Osteoblast (primary cell): Measurements from ENCODE around the gene HIVEP2. TPM values are rescaled to one million over a fixed set of nuclear protein-coding genes. Genes with fewer than 3 reads are reported as not detected.
A peak's percentile ranks its signal among the peaks of the same experiment; 100 is the strongest.

ENCODE experiments used
- DNase-seq: peaks from one replicate; pipeline ENCODE4 v3.0.0; 2011; ENCODE audit warnings: low spot score, mixed read lengths; ENCODE audit not compliant: insufficient read length; ENCODE audit errors: missing footprints
- H2AFZ ChIP-seq: 2 replicates; pipeline ENCODE4 v1.6.0; 2011; ENCODE audit warnings: mild to moderate bottlenecking, low read length
- H3K27ac ChIP-seq: 2 replicates; pipeline ENCODE4 v1.5.1; 2011; ENCODE audit warnings: mild to moderate bottlenecking, low read depth, low read length, moderate library complexity
- H3K27me3 ChIP-seq: 2 replicates; pipeline ENCODE4 v1.6.0; 2012; ENCODE audit warnings: mild to moderate bottlenecking, control low read depth, inconsistent platforms, low read length, moderate library complexity; ENCODE audit not compliant: insufficient read depth
- H3K36me3 ChIP-seq: 2 replicates; pipeline ENCODE4 v1.5.1; 2011; ENCODE audit warnings: mild to moderate bottlenecking, low read length, control low read depth, moderate library complexity; ENCODE audit not compliant: insufficient read depth
- H3K4me1 ChIP-seq: 2 replicates; pipeline ENCODE4 v1.5.1; 2011; ENCODE audit warnings: mild to moderate bottlenecking, low read length, control low read depth, moderate library complexity; ENCODE audit not compliant: insufficient read depth
- H3K4me2 ChIP-seq: 2 replicates; pipeline ENCODE4 v1.6.0; 2011; ENCODE audit warnings: mild to moderate bottlenecking, low read length; ENCODE audit not compliant: insufficient read depth
- H3K4me3 ChIP-seq: fragments of 200-600 bp; sonication (generic); 3 replicates; pipeline ENCODE4 v1.5.1; 2012; ENCODE audit warnings: mild to moderate bottlenecking, low read length, inconsistent platforms; ENCODE audit not compliant: insufficient read depth
- H3K79me2 ChIP-seq: 2 replicates; pipeline ENCODE4 v1.6.0; 2012; ENCODE audit warnings: mild to moderate bottlenecking, low read length, control low read depth, inconsistent platforms; ENCODE audit not compliant: insufficient read depth
- H3K9me3 ChIP-seq: 2 replicates; pipeline ENCODE4 v1.5.1; 2011; ENCODE audit warnings: low read depth, low read length, control low read depth
- H4K20me1 ChIP-seq: 2 replicates; pipeline ENCODE4 v1.6.0; 2012; ENCODE audit warnings: mild to moderate bottlenecking, low read length, control low read depth; ENCODE audit not compliant: insufficient read depth
- CTCF ChIP-seq: IDR thresholded peaks from 2 replicates; pipeline ENCODE4 v1.5.1; 2011; ENCODE audit warnings: mild to moderate bottlenecking, low read depth, low read length, moderate library complexity; ENCODE audit errors: extremely low read depth
- total RNA-seq: library from RNA; depleted of rRNA; stranded (reverse); fragments of >200 nt; gene quantifications from 2 replicates; pipeline ENCODE4 v1.2.3, GENCODE V29; 2012

The HIVEP2 gene
- total RNA-seq, 1 donor: 30.4 TPM

GRCh38 chr6:142946181-142946923 lies 1.4 kb upstream of the HIVEP2 start:
- H3K4me1 ChIP-seq: peaks cover 22% of the 10 kb centered on the region
- TF ChIP-seq CTCF: no peak
- H2AFZ ChIP-seq: peak overlapping the region; percentile 63
- peak overlapping the region; percentile 94 for H3K4me2 ChIP-seq
- H3K9me3 ChIP-seq: no peaks in the 10 kb centered on the region
- peak overlapping the region; percentile 88 for H3K4me3 ChIP-seq
- H3K27ac ChIP-seq: peak overlapping the region; percentile 98
- H3K27me3 ChIP-seq: no peaks in the 10 kb centered on the region
- H3K36me3 ChIP-seq: no peaks in the 10 kb centered on the region
- peaks cover 45% of the 10 kb centered on the region for H3K79me2 ChIP-seq
- DNase-seq: peak; percentile 99
- no peaks in the 10 kb centered on the region for H4K20me1 ChIP-seq

GRCh38 chr6:142945446-142946180 lies 637 bp upstream of the HIVEP2 start:
- Histone ChIP-seq H3K27ac (peak overlapping the region; percentile 98), H3K9me3 (no peaks in the 10 kb centered on the region), H3K4me3 (peak overlapping the region; percentile 88), H4K20me1 (no peaks in the 10 kb centered on the region), H2AFZ (peak overlapping the region; percentile 64), H3K27me3 (no peaks in the 10 kb centered on the region), H3K79me2 (peaks cover 52% of the 10 kb centered on the region), H3K4me1 (peaks cover 29% of the 10 kb centered on the region), H3K36me3 (no peaks in the 10 kb centered on the region), H3K4me2 (peak overlapping the region; percentile 78)
- no peak for TF ChIP-seq CTCF
- DNase-seq: peak; percentile 93

GRCh38 chr6:142944124-142945048 lies 590 bp downstream of the HIVEP2 start:
- no peaks in the 10 kb centered on the region for H3K36me3 ChIP-seq
- peaks cover 62% of the 10 kb centered on the region for H3K79me2 ChIP-seq
- peak overlapping the region; percentile 98 for H3K27ac ChIP-seq
- H3K4me3 ChIP-seq: peak overlapping the region; percentile 88
- no peaks in the 10 kb centered on the region for H4K20me1 ChIP-seq
- no peaks in the 10 kb centered on the region for H3K27me3 ChIP-seq
- no peak for TF ChIP-seq CTCF
- H3K4me2 ChIP-seq: peak overlapping the region; percentile 98
- peak overlapping the region; percentile 66 for H2AFZ ChIP-seq
- no peaks in the 10 kb centered on the region for H3K9me3 ChIP-seq
- peaks cover 38% of the 10 kb centered on the region for H3K4me1 ChIP-seq
- DNase-seq: peak; percentile 94
